ENCODE results near the gene INTU. TPM values are rescaled to one million over a fixed set of nuclear protein-coding genes. Genes with fewer than 3 reads are reported as not detected.
"Not testable (repeated sequence)": the region's sequence is repeated elsewhere in the genome, so short reads cannot be mapped to it uniquely, and the experiment has no call there.

Gene INTU
- total RNA-seq, 1 donor from 2014 or later = 36.3 TPM

GRCh38 chr4:127643791-127644190 lies 11.0 kb downstream of the INTU start:
- no peak for DNase-seq

GRCh38 chr4:127648061-127648460 lies 15.3 kb downstream of the INTU start:
- DNase-seq = no peak

GRCh38 chr4:127655590-127655989 lies 22.8 kb downstream of the INTU start:
- not testable (repeated sequence) for DNase-seq

- no peak for DNase-seq
Measured at GRCh38 chr4:127656047-127656680, 23.4 kb downstream of the INTU start.

- DNase-seq = no peak
Measured at GRCh38 chr4:127660284-127660885, 27.6 kb downstream of the INTU start.

GRCh38 chr4:127667116-127667515 lies 34.4 kb downstream of the INTU start:
- no peak for DNase-seq

- no peak for DNase-seq
Measured at GRCh38 chr4:127667772-127668171, 35.0 kb downstream of the INTU start.

- no peak for DNase-seq
Measured at GRCh38 chr4:127668770-127669169, 36.0 kb downstream of the INTU start.

- DNase-seq = no peak
Measured at GRCh38 chr4:127669691-127670090, 36.9 kb downstream of the INTU start.

- DNase-seq = no peak
Measured at GRCh38 chr4:127672111-127672510, 39.4 kb downstream of the INTU start.

- DNase-seq = no peak
Measured at GRCh38 chr4:127685292-127685691, 52.5 kb downstream of the INTU start.

GRCh38 chr4:127686658-127687057 lies 53.9 kb downstream of the INTU start:
- DNase-seq = no peak

- no peak for DNase-seq
Measured at GRCh38 chr4:127687580-127687979, 54.8 kb downstream of the INTU start.

- no peak for DNase-seq
Measured at GRCh38 chr4:127698789-127699200, 66.0 kb downstream of the INTU start.

- DNase-seq = no peak
Measured at GRCh38 chr4:127708985-127709384, 76.2 kb downstream of the INTU start.

- DNase-seq = no peak
Measured at GRCh38 chr4:127709456-127709855, 76.7 kb downstream of the INTU start.

GRCh38 chr4:127730142-127730913 lies 97.6 kb downstream of the INTU start, which contains the start of gene SLC25A31:
Gene SLC25A31 (plus strand): TSS chr4:127730400. CDS start chr4:127730546, 146 bp downstream.
- no peak for DNase-seq

- DNase-seq = no peak
Measured at GRCh38 chr4:127731406-127731805, 98.6 kb downstream of the INTU start.

- no peak for DNase-seq
Measured at GRCh38 chr4:127732623-127733328, 100.0 kb downstream of the INTU start.

GRCh38 chr4:127734976-127735375 lies 102.2 kb downstream of the INTU start:
- DNase-seq = no peak

GRCh38 chr4:127737295-127737694 lies 104.5 kb downstream of the INTU start:
- no peak for DNase-seq

- DNase-seq = no peak
Measured at GRCh38 chr4:127741247-127741646, 108.5 kb downstream of the INTU start.

GRCh38 chr4:127747883-127748282 lies 115.1 kb downstream of the INTU start:
- no peak for DNase-seq

Measured in occipital lobe (tissue), 2 donors.